ENCODE measurements around the gene RHEB. TPM values are rescaled to one million over a fixed set of nuclear protein-coding genes. Genes with fewer than 3 reads are reported as not detected.

The RHEB gene
- total RNA-seq, 1 donor from 2014 or later: 143 TPM

Small RNA genes within 50 kb of the gene (microRNA-seq; reads per million reads assigned to microRNA genes)
- gene MIR3907: 0.82 reads per million

Other genes starting within 250 kb of the RHEB start
- gene NUB1, start 178.1 kb downstream of the RHEB start, total RNA-seq: 38.8 and 41.6 TPM in 2 replicates
- gene WDR86, start 109.9 kb downstream of the RHEB start, total RNA-seq: 2.5 and 3.6 TPM in 2 replicates
- not detected in 2 replicates for gene CRYGN, start 79.8 kb downstream of the RHEB start, total RNA-seq

Measured in astrocyte (in vitro differentiated cells and primary cell).